ENCODE data around the gene ZNF792. TPM values are rescaled to one million over a fixed set of nuclear protein-coding genes. Genes with fewer than 3 reads are reported as not detected.

The ZNF792 gene
- polyA plus RNA-seq, 2 of the 4 experiments (the other 2 are of a cell fraction) = 2.0 to 3.7 TPM

DNA sequence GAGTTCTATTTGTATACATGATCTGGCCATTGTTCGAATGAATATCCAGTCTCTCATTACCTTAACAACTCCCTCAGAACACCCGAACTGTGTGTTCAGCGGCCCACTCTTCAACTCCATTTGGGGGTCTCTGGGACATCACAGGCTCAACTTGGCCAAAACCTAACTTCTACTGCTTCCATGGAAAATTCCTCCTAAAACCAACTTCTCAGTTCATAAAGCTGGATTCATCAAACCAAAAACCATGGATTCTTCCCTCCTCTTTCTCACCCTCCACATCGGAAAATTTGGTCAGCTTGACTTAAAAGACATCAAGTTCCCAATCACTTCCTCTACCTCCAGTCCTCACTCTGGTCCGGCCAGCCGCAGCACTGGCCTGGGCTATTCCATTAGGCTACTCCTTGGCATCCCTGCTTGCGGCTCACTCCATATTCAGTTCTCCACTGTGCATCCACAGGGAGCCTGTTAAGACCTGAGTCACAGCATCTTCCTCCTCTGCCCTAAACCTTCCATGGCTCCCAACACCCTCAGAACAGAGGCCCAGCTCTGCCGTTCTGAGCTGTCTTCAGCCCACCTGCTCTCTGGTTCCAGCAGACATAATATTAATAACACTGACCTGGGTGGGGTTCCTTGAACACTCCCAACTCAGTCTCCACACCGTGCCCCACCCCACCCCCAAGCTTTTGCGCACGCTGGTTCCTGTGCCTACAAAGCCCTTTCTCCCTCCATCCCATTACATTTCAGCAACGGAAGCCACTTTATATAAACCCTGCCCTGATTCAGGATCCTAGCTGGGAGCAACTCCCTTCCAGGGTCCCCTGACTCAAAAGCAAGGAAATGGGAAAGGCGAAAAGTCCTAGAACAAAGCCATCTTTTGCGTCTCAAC, 1.1 kb downstream of the ZNF792 start (continued):
- no peak for TF ChIP-seq EHF (CRISPR knock-in tag; IDR thresholded peaks at IDR 0.05)
- no peak for TF ChIP-seq RFX5 (IDR thresholded peaks at IDR 0.05)
- TF ChIP-seq NR3C1 (IDR thresholded peaks at IDR 0.05) = no peak
- TF ChIP-seq KDM1A (IDR thresholded peaks at IDR 0.05; ENCODE audit: low read depth) = no peak

DNA sequence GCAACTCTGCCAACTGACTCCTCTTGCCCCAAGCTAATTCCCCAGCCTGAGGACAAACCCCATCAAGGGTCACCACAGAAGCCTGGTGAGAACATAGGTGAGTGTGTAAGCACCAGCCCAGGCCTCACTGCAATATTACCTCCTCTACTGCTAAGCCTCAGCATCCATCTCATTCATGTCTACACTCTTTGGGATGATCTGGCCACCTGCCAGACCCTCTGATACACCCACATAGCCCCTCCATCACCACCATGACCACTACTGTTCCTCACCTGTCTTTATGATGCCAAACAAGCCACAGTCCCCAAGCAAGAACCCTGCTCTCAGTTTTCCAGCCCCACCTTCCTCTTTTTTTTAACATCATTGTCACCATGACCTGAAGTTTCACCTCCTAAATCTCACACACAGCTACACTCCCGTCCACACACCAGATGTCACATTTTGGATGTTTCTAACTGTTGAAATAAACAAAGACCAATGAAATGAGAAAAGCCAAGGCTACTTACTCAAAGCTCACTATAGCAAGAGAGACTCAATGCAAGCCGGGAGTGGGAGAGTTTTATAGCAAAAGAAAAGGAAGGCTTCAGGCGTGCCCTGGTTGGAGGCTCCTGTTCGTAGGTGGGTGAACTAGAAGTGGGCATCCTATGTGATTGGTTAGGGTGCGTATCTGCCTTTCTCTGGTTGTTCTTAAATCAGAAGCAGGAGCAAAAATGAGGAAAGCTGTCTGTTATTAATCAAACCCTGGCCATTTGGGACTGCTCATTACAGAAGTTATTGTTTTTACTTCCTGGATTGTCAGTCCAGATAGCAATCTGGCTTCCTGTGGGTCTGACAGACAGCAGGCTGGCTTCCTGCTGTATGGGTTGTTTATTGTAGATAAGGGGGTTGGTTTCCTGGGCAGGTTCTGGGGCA, 2.0 kb downstream of the ZNF792 start:
- H3K9me3 ChIP-seq = peaks cover 59% of the 10 kb centered on the region
- CTCF ChIA-PET = interaction anchor here (0.7 to 61.4 kb wide), 12 partner anchors 11 to 1748 kb away, joined by 3 to 1860 read pairs (median 4); partner anchors contain the start of genes GRAMD1A and SCN1B
- ATAC-seq = no peak
- WGBS (ENCODE audit: missing lambda C conversion rate) = 90% methylated on average over 5 of the region's 5 CpGs
- DNase-seq (ENCODE audit: low read depth in 1 of 2, low spot score in 1 of 2) = no peak
- H3K4me1 ChIP-seq = peaks cover 11% of the 10 kb centered on the region; the same call in 1 of the 3 replicates
- H3K27ac ChIP-seq = no peak overlapping the region
- TF ChIP-seq EHMT2 (IDR thresholded peaks at IDR 0.05; ENCODE audit: low read depth) (no peak), FOSB (CRISPR knock-in tag; IDR thresholded peaks at IDR 0.05) (no peak), HDAC2 (IDR thresholded peaks at IDR 0.05) (no peak), KDM1A (IDR thresholded peaks at IDR 0.05; ENCODE audit: low read depth) (no peak), PHF8 (IDR thresholded peaks at IDR 0.05; ENCODE audit: borderline replicate concordance, low read depth) (no peak), JUN (IDR thresholded peaks at IDR 0.05) (no peak), ZSCAN20 (CRISPR knock-in tag; IDR thresholded peaks at IDR 0.05) (no peak), FOSL2 (IDR thresholded peaks at IDR 0.05) (no peak), FOSL2 (CRISPR knock-in tag; IDR thresholded peaks at IDR 0.05) (no peak)
- TF ChIP-seq, protein P1, sequence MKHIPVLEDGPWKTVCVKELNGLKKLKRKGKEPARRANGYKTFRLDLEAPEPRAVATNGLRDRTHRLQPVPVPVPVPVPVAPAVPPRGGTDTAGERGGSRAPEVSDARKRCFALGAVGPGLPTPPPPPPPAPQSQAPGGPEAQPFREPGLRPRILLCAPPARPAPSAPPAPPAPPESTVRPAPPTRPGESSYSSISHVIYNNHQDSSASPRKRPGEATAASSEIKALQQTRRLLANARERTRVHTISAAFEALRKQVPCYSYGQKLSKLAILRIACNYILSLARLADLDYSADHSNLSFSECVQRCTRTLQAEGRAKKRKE (CRISPR knock-in tag; IDR thresholded peaks at IDR 0.05; ENCODE audit: low read depth) = no peak
- TF ChIP-seq, protein P2, sequence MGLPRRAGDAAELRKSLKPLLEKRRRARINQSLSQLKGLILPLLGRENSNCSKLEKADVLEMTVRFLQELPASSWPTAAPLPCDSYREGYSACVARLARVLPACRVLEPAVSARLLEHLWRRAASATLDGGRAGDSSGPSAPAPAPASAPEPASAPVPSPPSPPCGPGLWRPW (IDR thresholded peaks at IDR 0.05) = no peak
- TF ChIP-seq, protein P3, sequence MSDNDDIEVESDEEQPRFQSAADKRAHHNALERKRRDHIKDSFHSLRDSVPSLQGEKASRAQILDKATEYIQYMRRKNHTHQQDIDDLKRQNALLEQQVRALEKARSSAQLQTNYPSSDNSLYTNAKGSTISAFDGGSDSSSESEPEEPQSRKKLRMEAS (IDR thresholded peaks at IDR 0.05) = no peak
- no peak overlapping the region for H3K4me3 ChIP-seq
- peak overlapping the region; percentile 94; the same call in 1 of the 3 replicates for H3K4me2 ChIP-seq
- POLR2A ChIA-PET = no interaction called here
- FAIRE-seq = no peak

DNA sequence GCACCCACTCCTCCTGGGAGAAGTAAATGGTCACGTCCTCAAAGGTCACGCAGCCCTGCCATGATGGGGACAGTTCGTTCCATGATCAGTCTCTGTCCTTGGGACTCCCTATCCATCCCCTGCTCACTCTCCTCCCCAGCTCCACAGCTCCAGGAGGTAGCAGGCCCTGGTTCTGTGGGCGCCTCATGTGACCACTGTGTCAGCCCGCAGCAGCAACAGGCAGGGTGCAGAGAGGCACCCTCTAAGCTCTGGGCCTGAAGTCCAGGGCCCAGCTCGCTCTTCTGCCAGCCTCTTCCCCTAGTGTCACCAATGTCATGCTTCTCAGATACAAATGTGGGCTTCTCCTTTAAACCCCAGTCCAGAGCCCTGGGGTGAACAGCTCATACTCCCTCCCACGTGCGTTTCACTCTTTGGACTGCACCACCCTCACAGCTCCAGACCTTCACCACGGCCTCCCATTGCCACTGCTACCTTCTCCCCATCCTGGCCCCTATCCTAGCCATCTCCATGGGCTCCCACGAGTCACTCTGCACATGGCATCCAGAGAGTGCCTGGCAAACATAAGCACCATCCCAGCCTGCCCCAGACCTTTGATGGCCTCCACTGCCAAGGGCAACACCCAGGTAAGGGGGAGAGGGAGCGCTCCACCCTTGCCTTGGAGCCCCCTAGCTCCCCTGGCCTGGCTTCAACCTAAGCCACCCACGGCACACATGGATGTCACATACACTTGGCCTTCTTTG, 2.9 kb downstream of the ZNF792 start:
- FAIRE-seq (no peak), ATAC-seq (no peak), DNase-seq (ENCODE audit: low read depth in 1 of 2, low spot score in 1 of 2) (no peak)
- ChIA-PET POLR2A (no interaction called here), CTCF (interaction anchor here (0.7 to 61.4 kb wide), 11 partner anchors 9 to 1747 kb away, joined by 3 to 1860 read pairs (median 4); partner anchors contain the start of genes GRAMD1A and SCN1B)
- no peak overlapping the region for H3K4me3 ChIP-seq
- peaks cover 68% of the 10 kb centered on the region for H3K9me3 ChIP-seq
- no peak overlapping the region for H3K27ac ChIP-seq
- 80% methylated on average over 12 of the region's 12 CpGs for whole genome bisulfite sequencing (ENCODE audit: missing lambda C conversion rate)
- no peak overlapping the region for H3K4me2 ChIP-seq
- peaks cover 11% of the 10 kb centered on the region; the same call in 1 of the 3 replicates for H3K4me1 ChIP-seq
- TF ChIP-seq, protein P4, sequence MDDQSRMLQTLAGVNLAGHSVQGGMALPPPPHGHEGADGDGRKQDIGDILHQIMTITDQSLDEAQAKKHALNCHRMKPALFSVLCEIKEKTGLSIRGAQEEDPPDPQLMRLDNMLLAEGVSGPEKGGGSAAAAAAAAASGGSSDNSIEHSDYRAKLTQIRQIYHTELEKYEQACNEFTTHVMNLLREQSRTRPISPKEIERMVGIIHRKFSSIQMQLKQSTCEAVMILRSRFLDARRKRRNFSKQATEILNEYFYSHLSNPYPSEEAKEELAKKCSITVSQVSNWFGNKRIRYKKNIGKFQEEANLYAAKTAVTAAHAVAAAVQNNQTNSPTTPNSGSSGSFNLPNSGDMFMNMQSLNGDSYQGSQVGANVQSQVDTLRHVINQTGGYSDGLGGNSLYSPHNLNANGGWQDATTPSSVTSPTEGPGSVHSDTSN (IDR thresholded peaks at IDR 0.05) = no peak
- TF ChIP-seq RFX5 (IDR thresholded peaks at IDR 0.05) (no peak), HEYL (CRISPR knock-in tag; IDR thresholded peaks at IDR 0.05) (no peak), POLR2A (IDR thresholded peaks at IDR 0.05; ENCODE audit: low read length) (no peak), ESRRA (IDR thresholded peaks at IDR 0.05; ENCODE audit: borderline replicate concordance, low read length) (no peak), RAD21 (conservative IDR thresholded peaks at IDR 0.05 in 1 of 2, IDR thresholded peaks at IDR 0.05 in 1 of 2) (no peak), HOXB5 (CRISPR knock-in tag; IDR thresholded peaks at IDR 0.05) (no peak), SREBF2 (IDR thresholded peaks at IDR 0.05) (no peak), GATA3 (IDR thresholded peaks at IDR 0.05; ENCODE audit: borderline replicate concordance) (no peak), HOXB13 (CRISPR knock-in tag; IDR thresholded peaks at IDR 0.05; ENCODE audit: low read depth) (no peak), CEBPB (IDR thresholded peaks at IDR 0.05) (no peak), FOXS1 (CRISPR knock-in tag; IDR thresholded peaks at IDR 0.05) (no peak), CBX2 (IDR thresholded peaks at IDR 0.05; ENCODE audit: borderline replicate concordance, low read depth) (no peak), TP53 (CRISPR knock-in tag; IDR thresholded peaks at IDR 0.05) (no peak)
- TF ChIP-seq, protein P3 (IDR thresholded peaks at IDR 0.05) = no peak
- TF ChIP-seq, protein P5, sequence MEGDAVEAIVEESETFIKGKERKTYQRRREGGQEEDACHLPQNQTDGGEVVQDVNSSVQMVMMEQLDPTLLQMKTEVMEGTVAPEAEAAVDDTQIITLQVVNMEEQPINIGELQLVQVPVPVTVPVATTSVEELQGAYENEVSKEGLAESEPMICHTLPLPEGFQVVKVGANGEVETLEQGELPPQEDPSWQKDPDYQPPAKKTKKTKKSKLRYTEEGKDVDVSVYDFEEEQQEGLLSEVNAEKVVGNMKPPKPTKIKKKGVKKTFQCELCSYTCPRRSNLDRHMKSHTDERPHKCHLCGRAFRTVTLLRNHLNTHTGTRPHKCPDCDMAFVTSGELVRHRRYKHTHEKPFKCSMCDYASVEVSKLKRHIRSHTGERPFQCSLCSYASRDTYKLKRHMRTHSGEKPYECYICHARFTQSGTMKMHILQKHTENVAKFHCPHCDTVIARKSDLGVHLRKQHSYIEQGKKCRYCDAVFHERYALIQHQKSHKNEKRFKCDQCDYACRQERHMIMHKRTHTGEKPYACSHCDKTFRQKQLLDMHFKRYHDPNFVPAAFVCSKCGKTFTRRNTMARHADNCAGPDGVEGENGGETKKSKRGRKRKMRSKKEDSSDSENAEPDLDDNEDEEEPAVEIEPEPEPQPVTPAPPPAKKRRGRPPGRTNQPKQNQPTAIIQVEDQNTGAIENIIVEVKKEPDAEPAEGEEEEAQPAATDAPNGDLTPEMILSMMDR (IDR thresholded peaks at IDR 0.05) = no peak
